HEK293 (cell line): ENCODE data around the gene MCTP1.

Experiments
- ATF2 ChIP-seq: fragments of 450-650 bp; formaldehyde crosslinking; IDR thresholded peaks from 2 replicates; pipeline ENCODE4 v1.5.1; 2016; ENCODE audit warnings: missing biosample characterization, missing genetic modification characterization, low read depth
- CTCF ChIP-seq: fragments of 450-650 bp; formaldehyde crosslinking; IDR thresholded peaks from 2 replicates; pipeline ENCODE4 v1.5.1; 2016; ENCODE audit warnings: missing biosample characterization, missing genetic modification characterization
- KLF8 ChIP-seq: fragments of 450-650 bp; formaldehyde crosslinking; IDR thresholded peaks from 2 replicates; pipeline ENCODE4 v1.5.1; 2016; ENCODE audit warnings: missing biosample characterization, missing genetic modification characterization
- REST ChIP-seq: fragments of 450-650 bp; formaldehyde crosslinking; IDR thresholded peaks from 2 replicates; pipeline ENCODE4 v1.5.1; 2016; ENCODE audit warnings: missing biosample characterization, missing genetic modification characterization
- YY1 ChIP-seq: fragments of 450-650 bp; formaldehyde crosslinking; IDR thresholded peaks from 2 replicates; pipeline ENCODE4 v1.5.1; 2018; ENCODE audit warnings: missing biosample characterization, missing genetic modification characterization
- ZBTB20 ChIP-seq: fragments of 450-650 bp; formaldehyde crosslinking; IDR thresholded peaks from 2 replicates; pipeline ENCODE4 v1.5.1; 2016; ENCODE audit warnings: missing biosample characterization, missing genetic modification characterization
- ZNF174 ChIP-seq: fragments of 450-650 bp; formaldehyde crosslinking; IDR thresholded peaks from 2 replicates; pipeline ENCODE4 v1.5.0; 2017; ENCODE audit warnings: missing biosample characterization, mild to moderate bottlenecking, missing genetic modification characterization
- ZNF473 ChIP-seq: fragments of 450-650 bp; formaldehyde crosslinking; IDR thresholded peaks from 2 replicates; pipeline ENCODE4 v1.5.1; 2017; ENCODE audit warnings: missing biosample characterization, missing genetic modification characterization
- ZNF521 ChIP-seq: fragments of 450-650 bp; formaldehyde crosslinking; IDR thresholded peaks from 2 replicates; pipeline ENCODE4 v1.5.1; 2017; ENCODE audit warnings: missing biosample characterization, mild to moderate bottlenecking, missing genetic modification characterization
- ZNF560 ChIP-seq: fragments of 450-650 bp; formaldehyde crosslinking; IDR thresholded peaks from 2 replicates; pipeline ENCODE4 v1.5.1; 2017; ENCODE audit warnings: missing biosample characterization, missing genetic modification characterization, borderline replicate concordance
- ZNF654 ChIP-seq: fragments of 450-650 bp; formaldehyde crosslinking; IDR thresholded peaks from 2 replicates; pipeline ENCODE4 v1.5.1; 2016; ENCODE audit warnings: low read depth, missing biosample characterization, missing genetic modification characterization
- ZNF76 ChIP-seq: fragments of 450-650 bp; formaldehyde crosslinking; IDR thresholded peaks from 2 replicates; pipeline ENCODE4; 2016; ENCODE audit warnings: low read depth, missing biosample characterization, missing genetic modification characterization, borderline replicate concordance
- ZSCAN16 ChIP-seq: fragments of 450-650 bp; formaldehyde crosslinking; IDR thresholded peaks from 2 replicates; pipeline ENCODE4 v1.5.1; 2016; ENCODE audit warnings: missing biosample characterization, missing genetic modification characterization
- ZSCAN18 ChIP-seq: fragments of 450-650 bp; formaldehyde crosslinking; IDR thresholded peaks from 2 replicates; pipeline ENCODE4 v1.5.1; 2016; ENCODE audit warnings: missing biosample characterization, missing genetic modification characterization

- TF ChIP-seq ZSCAN16 (no peak), ZNF654 (tag by site-specific recombination) (no peak), ZBTB20 (tag by site-specific recombination) (no peak), ATF2 (tag by site-specific recombination) (no peak), REST (tag by site-specific recombination) (no peak), CTCF (tag by site-specific recombination) (no peak), KLF8 (tag by site-specific recombination) (no peak), YY1 (tag by site-specific recombination) (no peak), ZNF76 (tag by site-specific recombination) (no peak), ZNF473 (tag by site-specific recombination) (no peak), ZNF174 (tag by site-specific recombination) (no peak), ZNF521 (tag by site-specific recombination) (no peak), ZNF560 (no peak), ZSCAN18 (no peak)
These were observed 384.8 kb downstream of the MCTP1 start for GRCh38 chr5:94900006-94900505.
